Measurements from ENCODE around the gene CSNK1G2.

Gene CSNK1G2

DNA sequence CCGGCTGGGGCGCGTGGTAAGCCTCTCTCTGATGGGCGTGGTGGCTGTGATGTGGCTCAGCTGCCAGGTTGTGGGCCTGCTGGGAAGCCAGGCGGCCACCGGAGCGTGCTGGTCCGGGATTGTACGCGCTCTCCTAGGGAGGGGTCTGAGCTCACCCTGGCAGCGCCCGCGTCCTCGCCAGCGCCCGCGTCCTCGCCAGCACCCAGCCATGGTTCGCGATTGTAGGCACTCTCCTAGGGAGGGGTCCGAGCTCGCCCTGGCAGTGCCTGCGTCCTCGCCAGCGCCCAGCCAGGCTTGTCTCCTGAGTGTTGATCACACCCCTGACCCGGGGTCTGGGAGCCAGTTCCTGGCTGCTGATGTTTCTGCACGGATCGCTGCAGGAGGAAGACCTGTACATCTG is 22.0 kb upstream of the CSNK1G2 start:
- no peak for DNase-seq (ENCODE audit: low spot score)
- FAIRE-seq: no peak

GRCh38 chr19:1920644-1921043 is 20.3 kb upstream of the CSNK1G2 start:
- DNase-seq (ENCODE audit: low spot score) (no peak), FAIRE-seq (no peak)

DNA sequence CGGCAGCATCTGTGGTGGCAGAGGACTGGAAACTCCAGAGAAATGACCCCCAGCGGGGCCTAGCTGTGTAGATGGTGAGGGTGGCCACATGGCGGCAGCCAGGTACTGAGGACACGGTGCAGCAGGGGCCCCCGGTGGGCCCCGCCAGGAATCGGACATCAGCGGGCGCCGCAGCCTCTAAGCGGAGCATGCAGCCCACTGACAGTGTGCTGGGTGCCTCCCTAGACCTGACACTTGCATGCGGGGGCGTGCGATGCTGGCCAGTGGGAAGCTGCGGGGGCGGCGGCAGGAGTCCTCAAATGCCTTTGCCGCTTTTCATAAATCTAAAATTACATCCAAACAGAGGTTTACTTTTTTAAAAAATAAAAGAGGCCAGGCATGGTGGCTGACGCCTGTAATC is 19.6 kb upstream of the CSNK1G2 start:
- DNase-seq (ENCODE audit: low spot score): no peak

GRCh38 chr19:1921825-1922224 is 19.1 kb upstream of the CSNK1G2 start:
- FAIRE-seq (no peak), DNase-seq (ENCODE audit: low spot score) (no peak)

More for the DNA sequence above, 19.6 kb upstream of the CSNK1G2 start:
- FAIRE-seq: no peak

DNA sequence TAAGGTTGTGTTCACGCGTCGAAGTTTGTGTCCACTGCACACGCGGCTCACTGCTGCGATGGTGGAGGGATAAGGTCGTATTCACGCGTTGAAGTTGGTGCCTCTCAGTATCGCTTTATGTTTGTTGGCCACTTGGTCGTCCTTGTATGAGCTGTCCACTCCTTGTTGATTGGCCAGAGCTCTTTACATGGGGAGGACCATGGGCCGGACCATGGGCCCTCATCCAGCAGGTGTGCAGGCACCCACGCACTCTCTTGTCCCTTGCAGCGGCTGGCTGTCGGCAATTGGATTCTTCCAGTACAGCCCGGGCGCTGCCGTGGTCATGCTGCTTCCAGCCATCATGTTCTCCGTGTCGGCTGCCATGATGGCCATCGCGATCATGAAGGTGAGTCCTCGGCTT is 18.2 kb upstream of the CSNK1G2 start:
- FAIRE-seq (no peak), DNase-seq (ENCODE audit: low spot score) (no peak)

GRCh38 chr19:1923319-1923718 is 17.7 kb upstream of the CSNK1G2 start:
- no peak for DNase-seq (ENCODE audit: low spot score)
- FAIRE-seq: no peak

- FAIRE-seq: no peak
- DNase-seq (ENCODE audit: low spot score): no peak
Observed at GRCh38 chr19:1924320-1924961, 16.5 kb upstream of the CSNK1G2 start.

DNA sequence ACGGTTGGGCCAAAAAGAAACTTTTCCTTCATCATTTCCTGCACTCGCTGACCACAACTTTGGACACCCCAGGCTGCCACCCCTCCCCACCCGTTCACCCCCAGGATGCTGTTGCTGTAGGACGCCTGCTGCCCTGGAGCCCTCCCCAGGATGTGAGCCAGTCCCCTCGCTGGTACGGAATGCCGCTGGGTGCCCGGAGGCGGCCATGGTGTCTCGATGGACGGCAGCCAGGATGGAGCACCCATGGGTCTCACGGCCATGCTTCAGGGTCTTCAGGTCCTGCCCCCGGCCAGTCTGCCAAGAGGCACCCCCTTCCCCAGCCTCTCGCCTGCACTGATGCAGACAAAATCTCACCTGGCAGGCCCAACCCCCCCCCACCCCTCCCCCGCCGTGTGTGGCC is 15.4 kb upstream of the CSNK1G2 start:
- FAIRE-seq (no peak), DNase-seq (ENCODE audit: low spot score) (no peak)

DNA sequence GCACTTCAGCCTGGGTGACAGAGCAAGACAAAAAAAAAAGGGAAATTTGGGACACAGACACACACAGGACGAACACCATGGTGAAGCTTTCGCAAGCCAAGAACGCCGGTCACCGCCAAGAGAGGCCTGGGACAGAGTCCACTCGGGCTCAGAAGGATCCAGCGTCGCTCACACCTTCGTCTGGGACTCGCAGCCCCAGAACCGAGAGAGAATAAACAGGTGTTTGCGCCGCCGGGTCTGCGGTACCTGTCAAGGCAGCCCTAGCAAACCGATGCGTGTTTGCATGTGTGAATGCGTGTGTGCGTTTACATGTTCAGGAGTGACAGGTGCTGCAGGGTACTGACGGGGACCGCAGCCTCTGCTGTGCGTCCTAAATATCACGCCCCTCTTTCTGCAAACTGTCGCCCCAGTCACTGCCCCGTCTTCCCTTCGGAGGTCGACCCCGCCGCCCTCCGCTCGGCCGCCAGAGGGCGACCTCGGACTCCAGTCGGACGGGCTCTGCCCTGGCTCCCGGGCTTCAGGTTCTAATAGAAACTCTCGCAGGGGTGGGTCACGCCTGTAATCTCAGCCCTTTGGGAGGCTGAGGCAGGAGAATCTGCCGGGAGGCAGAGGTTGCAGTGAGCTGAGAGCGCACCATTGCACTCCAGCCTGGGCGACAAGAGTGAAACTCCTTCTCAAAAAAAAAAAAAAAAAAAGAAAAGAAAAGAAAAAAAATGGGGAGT is 11.8 kb upstream of the CSNK1G2 start:
- DNase-seq (ENCODE audit: low spot score) (peak; percentile 44), FAIRE-seq (no peak)

DNA sequence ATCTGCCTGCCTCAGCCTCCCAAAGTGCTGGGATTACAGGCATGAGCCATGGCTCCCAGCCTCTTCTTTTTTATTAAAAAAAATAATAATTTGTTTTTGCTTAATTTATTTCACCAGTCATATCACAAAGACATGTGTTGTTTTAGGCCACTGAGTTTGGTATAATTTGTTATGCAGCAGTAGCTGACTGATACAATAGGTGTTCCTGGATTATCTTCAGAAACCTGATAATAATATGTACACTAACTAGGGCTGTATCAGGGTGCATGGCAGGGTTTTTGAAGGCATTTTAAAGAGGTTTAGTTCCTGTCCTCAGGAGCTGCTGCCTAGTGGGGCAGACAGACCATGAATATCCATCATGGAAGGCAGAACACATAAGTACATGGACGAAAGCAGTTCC is 9.5 kb upstream of the CSNK1G2 start:
- DNase-seq (ENCODE audit: low spot score) (no peak), FAIRE-seq (no peak)

- FAIRE-seq (no peak), DNase-seq (ENCODE audit: low spot score) (no peak)
Observed at GRCh38 chr19:1932395-1932794, 8.6 kb upstream of the CSNK1G2 start.

DNA sequence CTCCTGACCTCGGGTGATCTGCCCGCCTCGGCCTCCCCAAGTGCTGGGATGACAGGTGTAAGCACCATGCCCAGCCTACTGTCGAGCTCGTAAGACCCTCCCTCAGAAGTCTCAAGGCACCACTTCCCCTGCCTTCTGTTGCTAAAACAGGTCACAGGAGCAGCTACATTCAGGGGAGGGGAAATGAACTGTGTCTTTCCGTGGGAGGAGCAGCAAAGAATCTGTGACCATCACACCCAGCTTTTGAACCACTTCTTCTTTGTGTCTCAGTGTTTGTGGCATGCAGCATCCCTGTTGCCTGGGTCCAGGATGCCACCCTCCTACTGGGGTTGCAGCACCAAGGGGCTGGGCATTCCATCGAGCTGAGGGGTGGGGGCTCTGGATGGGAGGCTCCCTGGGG is 7.7 kb upstream of the CSNK1G2 start:
- no peak for DNase-seq (ENCODE audit: low spot score)
- no peak for FAIRE-seq

GRCh38 chr19:1933942-1934341 is 7.0 kb upstream of the CSNK1G2 start:
- FAIRE-seq (no peak), DNase-seq (ENCODE audit: low spot score) (no peak)

DNA sequence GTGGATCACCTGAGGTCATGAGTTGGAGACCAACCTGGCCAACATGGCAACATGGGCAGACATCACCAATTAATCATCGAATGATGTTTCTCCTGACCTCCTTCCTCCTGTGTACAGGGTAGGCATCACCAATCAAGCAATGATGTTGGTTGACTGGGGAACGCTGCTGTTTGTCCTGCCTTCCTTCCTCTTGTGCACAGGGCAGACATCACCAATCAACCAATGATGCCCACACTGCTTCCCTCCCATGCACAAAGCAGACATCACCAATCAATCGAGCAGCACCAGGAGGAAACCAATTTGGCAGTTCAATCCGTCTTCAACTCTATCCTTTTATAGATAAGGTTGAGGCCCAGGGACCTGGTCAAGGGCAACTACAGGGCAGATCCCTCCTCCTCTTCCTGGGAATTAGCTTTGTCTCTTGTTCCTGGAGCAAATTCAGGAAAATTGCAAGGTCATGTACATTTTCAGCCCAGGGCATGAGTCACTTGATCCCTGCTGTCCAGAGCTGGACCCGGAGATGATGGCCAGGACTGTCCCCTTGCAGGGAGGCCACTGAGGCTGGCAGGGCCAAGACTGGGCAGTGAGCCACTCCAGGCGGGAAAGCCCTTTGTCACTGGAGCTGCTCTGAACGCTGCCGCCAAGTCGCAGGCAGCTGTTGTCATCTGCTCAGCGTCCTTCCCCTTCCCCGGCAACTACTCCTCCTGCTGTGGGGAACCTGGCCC is 5.3 kb upstream of the CSNK1G2 start:
- no peak for FAIRE-seq

GRCh38 chr19:1936430-1936829 is 4.5 kb upstream of the CSNK1G2 start:
- FAIRE-seq: no peak
- no peak for DNase-seq (ENCODE audit: low spot score)

More for the DNA sequence above, 5.3 kb upstream of the CSNK1G2 start:
- DNase-seq (ENCODE audit: low spot score): peak; percentile 5

DNA sequence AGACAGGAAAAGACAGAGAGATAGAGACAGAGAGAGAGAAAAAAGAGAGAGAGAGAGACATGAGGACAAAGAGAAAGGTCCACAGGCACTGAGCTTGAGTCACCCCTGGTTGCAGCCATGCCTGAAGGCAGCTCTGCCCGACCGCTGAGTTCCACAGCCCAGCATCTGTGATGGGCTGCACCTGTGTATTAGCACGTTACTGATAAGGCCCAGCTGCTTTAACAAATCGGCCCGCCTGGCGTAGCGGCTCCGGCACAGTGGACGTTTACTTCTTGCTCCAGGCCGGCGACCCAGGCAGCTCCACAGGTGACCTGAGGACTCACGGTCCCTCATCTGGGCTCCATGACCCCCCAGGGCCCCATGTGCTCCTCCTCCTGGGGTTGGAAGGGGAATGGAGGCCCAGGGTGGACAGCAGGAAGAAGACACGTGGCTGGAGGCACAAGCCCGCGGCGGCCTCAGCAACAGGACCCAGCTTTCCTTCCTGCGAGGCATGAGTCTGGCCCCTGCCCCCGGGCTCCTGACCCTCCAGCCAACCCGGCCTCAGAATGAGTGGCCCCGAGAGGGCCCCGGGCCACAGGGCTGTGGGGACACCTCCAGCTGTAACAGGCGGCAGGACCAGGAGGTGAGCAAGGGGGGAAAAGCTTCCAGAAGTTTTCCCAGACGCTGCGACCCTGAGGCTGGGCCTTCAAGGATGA is 3.9 kb upstream of the CSNK1G2 start:
- no peak for FAIRE-seq
- no peak for DNase-seq (ENCODE audit: low spot score)

GRCh38 chr19:1938071-1938470 is 2.9 kb upstream of the CSNK1G2 start:
- DNase-seq (ENCODE audit: low spot score) (no peak), FAIRE-seq (no peak)

GRCh38 chr19:1942078-1942933 is 1.3 kb downstream of the CSNK1G2 start:
- FAIRE-seq (no peak), DNase-seq (ENCODE audit: low spot score) (peak; percentile 44)

- no peak for FAIRE-seq
Observed at GRCh38 chr19:1942934-1943555, 2.1 kb downstream of the CSNK1G2 start.

GRCh38 chr19:1943661-1944087 is 2.7 kb downstream of the CSNK1G2 start:
- DNase-seq (ENCODE audit: low spot score) (no peak), FAIRE-seq (no peak)

More at GRCh38 chr19:1942934-1943555, 2.1 kb downstream of the CSNK1G2 start:
- DNase-seq (ENCODE audit: low spot score): no peak

All from RCC 7860 (cell line).